ENCODE results near the gene CDC20. TPM values are rescaled to one million over a fixed set of nuclear protein-coding genes. Genes with fewer than 3 reads are reported as not detected.

The CDC20 gene
- total and polyA plus RNA-seq, 2 donors (not counting 1 experiment from before 2014, with no cell fraction given) = 1.1 to 1.5 TPM

- Histone ChIP-seq H4K20me1 (ENCODE audit: control insufficient read depth, insufficient read depth, low read length, poor library complexity, severe bottlenecking) (no peaks in the 10 kb centered on the region), H3K9me3 (ENCODE audit: control extremely low read depth in 1 of 3, control insufficient read depth in 2 of 3, insufficient read depth in 1 of 3, low read length in 2 of 3) (no peaks in the 10 kb centered on the region), H3K27ac (ENCODE audit: low read length in 2 of 2) (no peak overlapping the region), H3K79me2 (ENCODE audit: control insufficient read depth, insufficient read depth, low read length) (no peaks in the 10 kb centered on the region), H3K9ac (ENCODE audit: low read length) (no peak overlapping the region), H2AFZ (ENCODE audit: insufficient read depth, low read depth, low read length, poor library complexity, severe bottlenecking) (no peak overlapping the region), H3K36me3 (replicated peaks in 1 of 2; ENCODE audit: control extremely low read depth in 1 of 2, control insufficient read depth in 1 of 2, extremely low read depth in 1 of 2, insufficient read depth in 2 of 2, low read length in 1 of 2) (no peaks in the 10 kb centered on the region), H3K27me3 (replicated peaks in 1 of 4; ENCODE audit: control extremely low read depth in 1 of 4, control insufficient read depth in 3 of 4, insufficient read depth in 4 of 4, low read length in 3 of 4) (peaks cover 0 to 3% (median 0%) of the 10 kb centered on the region in 4 experiments), H3K4me3 (ENCODE audit: control extremely low read depth in 1 of 5, extremely low read depth in 1 of 5, insufficient read depth in 1 of 5, low read depth in 2 of 5, low read length in 4 of 5) (no peak overlapping the region), H3K4me1 (ENCODE audit: control insufficient read depth in 2 of 2, insufficient read depth in 2 of 2, low read length in 2 of 2) (no peaks in the 10 kb centered on the region), H3K4me2 (replicated peaks; ENCODE audit: low read depth, low read length, poor library complexity, severe bottlenecking) (no peak overlapping the region)
- Mint-ChIP-seq H3K9me3 (ENCODE audit: insufficient read depth) (no peaks in the 10 kb centered on the region), H3K27ac (no peak overlapping the region), H3K27me3 (no peaks in the 10 kb centered on the region), H3K4me3 (no peak overlapping the region), H3K4me1 (no peaks in the 10 kb centered on the region)
- TF ChIP-seq CTCF (IDR thresholded peaks at IDR 0.05) (no peak), EZH2 (IDR thresholded peaks at IDR 0.05; ENCODE audit: borderline replicate concordance, insufficient read depth, low read depth, low read length, poor library complexity, severe bottlenecking) (no peak)
- DNase-seq (no peak), ATAC-seq (ENCODE audit: low read depth) (no peak)
- CTCF ChIA-PET = no interaction called here
- POLR2A ChIA-PET = no interaction called here
- intact Hi-C loops (cut with micrococcal nuclease) = no loop called here
- 71% methylated on average over 7 of the region's 7 CpGs for WGBS (ENCODE audit: insufficient coverage)
Measured at GRCh38 chr1:43334453-43335205, 24.2 kb upstream of the CDC20 start.

- no peaks in the 10 kb centered on the region for H3K36me3 ChIP-seq (replicated peaks in 1 of 2; ENCODE audit: control extremely low read depth in 1 of 2, control insufficient read depth in 1 of 2, extremely low read depth in 1 of 2, insufficient read depth in 2 of 2, low read length in 1 of 2)
- H3K9me3 ChIP-seq (ENCODE audit: control extremely low read depth in 1 of 3, control insufficient read depth in 2 of 3, insufficient read depth in 1 of 3, low read length in 2 of 3) = no peaks in the 10 kb centered on the region
- WGBS (ENCODE audit: insufficient coverage) = 41% methylated on average over 2 of the region's 3 CpGs
- no peak within 1 kb of the TSS for H3K27ac ChIP-seq (ENCODE audit: low read length in 2 of 2)
- H3K27me3 ChIP-seq (replicated peaks in 1 of 4; ENCODE audit: control extremely low read depth in 1 of 4, control insufficient read depth in 3 of 4, insufficient read depth in 4 of 4, low read length in 3 of 4) = peaks cover 0 to 3% (median 0%) of the 10 kb centered on the region in 4 experiments
- H3K27ac Mint-ChIP-seq = no peak within 1 kb of the TSS
- no peaks in the 10 kb centered on the region for H3K79me2 ChIP-seq (ENCODE audit: control insufficient read depth, insufficient read depth, low read length)
- ATAC-seq (ENCODE audit: low read depth) (no peak), DNase-seq (no peak)
- no peak within 1 kb of the TSS for H3K4me3 ChIP-seq (ENCODE audit: control extremely low read depth in 1 of 5, extremely low read depth in 1 of 5, insufficient read depth in 1 of 5, low read depth in 2 of 5, low read length in 4 of 5)
- ChIA-PET POLR2A (no interaction called here), CTCF (no interaction called here)
- H3K4me3 Mint-ChIP-seq = no peak within 1 kb of the TSS
- no peak within 1 kb of the TSS for H3K4me2 ChIP-seq (replicated peaks; ENCODE audit: low read depth, low read length, poor library complexity, severe bottlenecking)
- H2AFZ ChIP-seq (ENCODE audit: insufficient read depth, low read depth, low read length, poor library complexity, severe bottlenecking) = no peak within 1 kb of the TSS
- no peaks in the 10 kb centered on the region for H3K9me3 Mint-ChIP-seq (ENCODE audit: insufficient read depth)
- intact Hi-C loops (cut with micrococcal nuclease) = no loop called here
- H4K20me1 ChIP-seq (ENCODE audit: control insufficient read depth, insufficient read depth, low read length, poor library complexity, severe bottlenecking) = no peaks in the 10 kb centered on the region
- H3K4me1 ChIP-seq (ENCODE audit: control insufficient read depth in 2 of 2, insufficient read depth in 2 of 2, low read length in 2 of 2) = no peaks in the 10 kb centered on the region
- no peaks in the 10 kb centered on the region for H3K27me3 Mint-ChIP-seq
- H3K9ac ChIP-seq (ENCODE audit: low read length) = no peak within 1 kb of the TSS
- H3K4me1 Mint-ChIP-seq = no peaks in the 10 kb centered on the region
- TF ChIP-seq CTCF (IDR thresholded peaks at IDR 0.05) (no peak), EZH2 (IDR thresholded peaks at IDR 0.05; ENCODE audit: borderline replicate concordance, insufficient read depth, low read depth, low read length, poor library complexity, severe bottlenecking) (no peak)
Measured at GRCh38 chr1:43337588-43337987, 21.2 kb upstream of the CDC20 start, which contains the start of gene MPL. TSS of gene MPL (plus strand) at chr1:43337818. CDS start at chr1:43337849, 31 bp downstream.
